Erythroblast (primary cell): ENCODE measurements around the gene TOM1L2.

ENCODE experiments used
- GATA1 ChIP-seq: IDR thresholded peaks from 2 replicates; pipeline ENCODE4 v1.6.1; 2011; ENCODE audit warnings: low read depth, mild to moderate bottlenecking, control low read depth, low read length, moderate library complexity
- POLR2A ChIP-seq: IDR thresholded peaks from 2 replicates; pipeline ENCODE4 v1.6.1; 2011; ENCODE audit warnings: mild to moderate bottlenecking, low read length

GRCh38 chr17:17960500-17961030 is 11.6 kb downstream of the TOM1L2 start:
- TF ChIP-seq POLR2A = no peak
- TF ChIP-seq GATA1 = no peak
